ENCODE results near the gene RCCD1.

RCCD1 gene

DNA sequence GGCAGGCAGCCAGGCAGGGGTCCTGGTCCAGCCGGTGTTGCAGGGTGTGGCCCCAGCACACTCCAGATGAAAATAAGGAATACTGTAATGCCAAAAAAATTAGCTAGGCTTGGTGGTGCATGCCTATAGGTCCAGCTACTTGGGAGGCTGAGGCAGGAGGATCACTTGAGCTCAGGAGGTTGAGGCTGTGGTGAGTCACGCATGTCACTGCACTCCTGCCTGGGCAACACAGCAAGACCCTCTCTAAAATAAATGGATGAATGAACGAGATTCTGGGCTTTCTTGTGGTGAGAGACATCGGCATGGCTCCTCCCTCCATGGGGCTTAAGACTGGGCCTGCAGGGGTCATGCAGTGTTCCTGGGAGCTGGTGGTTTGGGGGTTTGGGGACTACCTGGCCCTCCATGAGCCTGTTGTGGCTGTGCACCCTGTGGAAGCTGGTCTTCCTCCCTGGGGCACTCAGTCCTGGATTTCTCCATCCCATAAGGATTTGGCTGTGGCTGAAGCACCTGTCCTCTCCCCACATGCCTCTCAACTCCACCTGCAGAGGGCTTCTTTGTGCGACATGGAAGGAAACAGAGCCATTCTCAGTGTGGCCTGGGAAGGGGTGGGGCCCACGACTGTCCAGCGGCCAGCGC, 7.6 kb upstream of the RCCD1 start:
- Histone ChIP-seq H3K9ac (ENCODE audit: low read length) (no peak overlapping the region), H3K9me3 (ENCODE audit: low read length) (no peaks in the 10 kb centered on the region), H4K20me1 (ENCODE audit: insufficient read depth, low read length) (no peaks in the 10 kb centered on the region)

DNA sequence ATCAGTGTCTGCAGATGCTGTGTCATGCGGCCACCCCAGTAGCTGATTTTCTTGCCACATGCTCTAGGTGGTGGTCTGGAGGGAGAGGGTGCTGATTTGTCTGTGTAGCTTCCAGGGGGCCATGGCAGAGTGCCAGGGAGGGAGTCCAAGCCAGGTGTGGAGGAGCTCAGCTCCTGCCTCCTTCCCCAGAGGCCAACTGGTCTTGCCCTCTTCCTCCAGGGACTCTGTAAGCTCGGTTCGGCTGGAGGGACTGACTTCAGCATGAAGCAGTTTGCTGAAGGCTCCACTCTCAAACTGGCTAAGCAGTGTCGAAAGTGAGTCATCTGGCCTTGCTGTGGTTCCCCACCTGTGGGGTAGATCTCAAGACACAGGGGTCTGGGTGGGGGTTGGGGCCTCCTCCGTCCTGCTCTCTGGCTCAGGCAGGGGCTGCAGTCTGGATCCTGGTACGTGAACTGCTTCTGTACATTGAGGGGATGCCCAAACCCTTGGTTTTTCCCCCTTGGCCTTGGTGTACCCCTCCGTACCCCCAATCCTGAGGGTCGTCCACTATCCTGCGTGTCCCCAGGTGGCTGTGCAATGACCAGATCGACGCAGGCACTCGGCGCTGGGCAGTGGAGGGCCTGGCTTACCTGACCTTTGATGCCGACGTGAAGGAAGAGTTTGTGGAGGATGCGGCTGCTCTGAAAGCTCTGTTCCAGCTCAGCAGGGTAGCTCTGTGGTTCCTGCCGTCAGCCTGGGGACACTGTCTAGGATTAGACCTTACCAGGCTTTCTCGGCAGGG, 6.9 kb upstream of the RCCD1 start:
- no peaks in the 10 kb centered on the region for H3F3A ChIP-seq (ENCODE audit: insufficient read depth, low read length)
- no peaks in the 10 kb centered on the region for H3K9me3 ChIP-seq (ENCODE audit: low read length)
- H3K27ac ChIP-seq (ENCODE audit: low read depth, low read length, poor library complexity, severe bottlenecking) = no peak overlapping the region
- no peaks in the 10 kb centered on the region for H3K4me1 ChIP-seq (ENCODE audit: insufficient read depth, low read length, severe bottlenecking)
- H3K9ac ChIP-seq (ENCODE audit: low read length) = no peak overlapping the region
- H3K4me2 ChIP-seq (ENCODE audit: low read length) = no peak overlapping the region
- H4K20me1 ChIP-seq (ENCODE audit: insufficient read depth, low read length) = no peaks in the 10 kb centered on the region
- TF ChIP-seq EZH2 (IDR thresholded peaks at IDR 0.05; ENCODE audit: borderline replicate concordance, low read length) = no peak
- TF ChIP-seq, protein P1, sequence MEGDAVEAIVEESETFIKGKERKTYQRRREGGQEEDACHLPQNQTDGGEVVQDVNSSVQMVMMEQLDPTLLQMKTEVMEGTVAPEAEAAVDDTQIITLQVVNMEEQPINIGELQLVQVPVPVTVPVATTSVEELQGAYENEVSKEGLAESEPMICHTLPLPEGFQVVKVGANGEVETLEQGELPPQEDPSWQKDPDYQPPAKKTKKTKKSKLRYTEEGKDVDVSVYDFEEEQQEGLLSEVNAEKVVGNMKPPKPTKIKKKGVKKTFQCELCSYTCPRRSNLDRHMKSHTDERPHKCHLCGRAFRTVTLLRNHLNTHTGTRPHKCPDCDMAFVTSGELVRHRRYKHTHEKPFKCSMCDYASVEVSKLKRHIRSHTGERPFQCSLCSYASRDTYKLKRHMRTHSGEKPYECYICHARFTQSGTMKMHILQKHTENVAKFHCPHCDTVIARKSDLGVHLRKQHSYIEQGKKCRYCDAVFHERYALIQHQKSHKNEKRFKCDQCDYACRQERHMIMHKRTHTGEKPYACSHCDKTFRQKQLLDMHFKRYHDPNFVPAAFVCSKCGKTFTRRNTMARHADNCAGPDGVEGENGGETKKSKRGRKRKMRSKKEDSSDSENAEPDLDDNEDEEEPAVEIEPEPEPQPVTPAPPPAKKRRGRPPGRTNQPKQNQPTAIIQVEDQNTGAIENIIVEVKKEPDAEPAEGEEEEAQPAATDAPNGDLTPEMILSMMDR (IDR thresholded peaks at IDR 0.05; ENCODE audit: low read length) = no peak
- H3K4me3 ChIP-seq (ENCODE audit: low read depth, low read length, poor library complexity, severe bottlenecking) = no peak overlapping the region
- H2AFZ ChIP-seq (ENCODE audit: low read length) = no peak overlapping the region
- peaks cover 78% of the 10 kb centered on the region for H3K36me3 ChIP-seq (ENCODE audit: insufficient read depth, low read length)
- no peaks in the 10 kb centered on the region for H3K79me2 ChIP-seq (ENCODE audit: insufficient read depth, low read length)
- H3K27me3 ChIP-seq (ENCODE audit: insufficient read depth, low read length) = no peaks in the 10 kb centered on the region
- no peaks in the 10 kb centered on the region for H3K9me2 ChIP-seq (ENCODE audit: low read depth, low read length)

More for the DNA sequence above, 7.6 kb upstream of the RCCD1 start:
- TF ChIP-seq EZH2 (IDR thresholded peaks at IDR 0.05; ENCODE audit: borderline replicate concordance, low read length) = no peak
- TF ChIP-seq, protein P1 (IDR thresholded peaks at IDR 0.05; ENCODE audit: low read length) = no peak
- no peaks in the 10 kb centered on the region for H3K9me2 ChIP-seq (ENCODE audit: low read depth, low read length)
- H3K27ac ChIP-seq (ENCODE audit: low read depth, low read length, poor library complexity, severe bottlenecking) = no peak overlapping the region
- H3F3A ChIP-seq (ENCODE audit: insufficient read depth, low read length) = no peaks in the 10 kb centered on the region
- H3K36me3 ChIP-seq (ENCODE audit: insufficient read depth, low read length) = peaks cover 84% of the 10 kb centered on the region
- H3K79me2 ChIP-seq (ENCODE audit: insufficient read depth, low read length) = no peaks in the 10 kb centered on the region
- H3K4me1 ChIP-seq (ENCODE audit: insufficient read depth, low read length, severe bottlenecking) = no peaks in the 10 kb centered on the region
- H2AFZ ChIP-seq (ENCODE audit: low read length) = no peak overlapping the region
- no peaks in the 10 kb centered on the region for H3K27me3 ChIP-seq (ENCODE audit: insufficient read depth, low read length)
- no peak overlapping the region for H3K4me3 ChIP-seq (ENCODE audit: low read depth, low read length, poor library complexity, severe bottlenecking)
- H3K4me2 ChIP-seq (ENCODE audit: low read length) = no peak overlapping the region

DNA sequence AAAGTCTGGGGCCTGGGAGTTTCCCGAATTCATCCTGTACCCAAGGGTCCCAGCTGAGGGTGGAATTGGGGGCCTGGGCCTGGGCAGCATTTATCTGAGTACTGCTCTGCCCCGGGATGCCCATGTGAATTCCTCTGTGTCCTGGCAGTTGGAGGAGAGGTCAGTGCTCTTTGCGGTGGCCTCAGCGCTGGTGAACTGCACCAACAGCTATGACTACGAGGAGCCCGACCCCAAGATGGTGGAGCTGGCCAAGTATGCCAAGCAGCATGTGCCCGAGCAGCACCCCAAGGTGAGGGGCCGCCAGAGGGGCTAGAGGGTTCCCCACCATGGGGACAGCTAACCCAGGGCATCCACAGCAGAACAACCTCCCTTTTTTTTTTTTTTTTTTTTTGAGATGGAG, 6.2 kb upstream of the RCCD1 start:
- H3K4me1 ChIP-seq (ENCODE audit: insufficient read depth, low read length, severe bottlenecking) = no peaks in the 10 kb centered on the region
- no peak overlapping the region for H3K4me2 ChIP-seq (ENCODE audit: low read length)
- no peak overlapping the region for H3K4me3 ChIP-seq (ENCODE audit: low read depth, low read length, poor library complexity, severe bottlenecking)
- H4K20me1 ChIP-seq (ENCODE audit: insufficient read depth, low read length) = no peaks in the 10 kb centered on the region
- H3K9me3 ChIP-seq (ENCODE audit: low read length) = no peaks in the 10 kb centered on the region
- no peak overlapping the region for H3K9ac ChIP-seq (ENCODE audit: low read length)
- no peak overlapping the region for H2AFZ ChIP-seq (ENCODE audit: low read length)
- no peaks in the 10 kb centered on the region for H3K79me2 ChIP-seq (ENCODE audit: insufficient read depth, low read length)
- no peaks in the 10 kb centered on the region for H3K9me2 ChIP-seq (ENCODE audit: low read depth, low read length)
- peaks cover 78% of the 10 kb centered on the region for H3K36me3 ChIP-seq (ENCODE audit: insufficient read depth, low read length)
- H3F3A ChIP-seq (ENCODE audit: insufficient read depth, low read length) = no peaks in the 10 kb centered on the region
- TF ChIP-seq, protein P1 (IDR thresholded peaks at IDR 0.05; ENCODE audit: low read length) = no peak
- no peak for TF ChIP-seq EZH2 (IDR thresholded peaks at IDR 0.05; ENCODE audit: borderline replicate concordance, low read length)
- no peak overlapping the region for H3K27ac ChIP-seq (ENCODE audit: low read depth, low read length, poor library complexity, severe bottlenecking)
- no peaks in the 10 kb centered on the region for H3K27me3 ChIP-seq (ENCODE audit: insufficient read depth, low read length)
